ENCODE measurements around the gene AGBL2.

DNA sequence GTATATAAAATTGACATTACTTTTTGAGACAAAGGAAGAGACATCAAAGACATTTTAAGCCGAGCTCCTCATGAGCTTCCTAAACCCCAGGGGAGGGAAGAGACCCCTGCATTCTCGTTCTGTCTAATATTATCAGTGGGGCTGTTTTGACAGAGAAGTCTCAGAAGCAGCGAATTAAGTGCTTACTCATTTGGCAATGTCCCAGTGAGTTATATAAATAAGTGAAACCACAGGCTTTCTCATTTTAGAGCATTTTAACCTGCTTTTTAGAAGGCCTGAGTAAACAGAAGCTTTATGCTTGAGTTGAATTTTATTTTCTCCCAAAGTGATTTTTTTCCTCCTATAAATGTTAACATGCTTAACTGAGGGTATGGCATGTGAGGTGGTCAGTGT lies 97.8 kb downstream of the AGBL2 start:
- no peak for TF ChIP-seq EZH2 (IDR thresholded peaks at IDR 0.05; ENCODE audit: borderline replicate concordance, low read depth, low read length, severe bottlenecking)
- TF ChIP-seq POLR2AphosphoS5 (IDR thresholded peaks at IDR 0.05; ENCODE audit: insufficient read depth, low read depth, low read length) = no peak
- TF ChIP-seq POLR2A (IDR thresholded peaks at IDR 0.05; ENCODE audit: low read depth, low read length) = no peak
- TF ChIP-seq, protein P1, sequence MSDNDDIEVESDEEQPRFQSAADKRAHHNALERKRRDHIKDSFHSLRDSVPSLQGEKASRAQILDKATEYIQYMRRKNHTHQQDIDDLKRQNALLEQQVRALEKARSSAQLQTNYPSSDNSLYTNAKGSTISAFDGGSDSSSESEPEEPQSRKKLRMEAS (IDR thresholded peaks at IDR 0.05; ENCODE audit: insufficient read depth, insufficient read length) = no peak
